ENCODE results near the gene CREB1.
"Not testable (repeated sequence)": the region's sequence is repeated elsewhere in the genome, so short reads cannot be mapped to it uniquely, and the experiment has no call there.

CREB1 gene

DNA sequence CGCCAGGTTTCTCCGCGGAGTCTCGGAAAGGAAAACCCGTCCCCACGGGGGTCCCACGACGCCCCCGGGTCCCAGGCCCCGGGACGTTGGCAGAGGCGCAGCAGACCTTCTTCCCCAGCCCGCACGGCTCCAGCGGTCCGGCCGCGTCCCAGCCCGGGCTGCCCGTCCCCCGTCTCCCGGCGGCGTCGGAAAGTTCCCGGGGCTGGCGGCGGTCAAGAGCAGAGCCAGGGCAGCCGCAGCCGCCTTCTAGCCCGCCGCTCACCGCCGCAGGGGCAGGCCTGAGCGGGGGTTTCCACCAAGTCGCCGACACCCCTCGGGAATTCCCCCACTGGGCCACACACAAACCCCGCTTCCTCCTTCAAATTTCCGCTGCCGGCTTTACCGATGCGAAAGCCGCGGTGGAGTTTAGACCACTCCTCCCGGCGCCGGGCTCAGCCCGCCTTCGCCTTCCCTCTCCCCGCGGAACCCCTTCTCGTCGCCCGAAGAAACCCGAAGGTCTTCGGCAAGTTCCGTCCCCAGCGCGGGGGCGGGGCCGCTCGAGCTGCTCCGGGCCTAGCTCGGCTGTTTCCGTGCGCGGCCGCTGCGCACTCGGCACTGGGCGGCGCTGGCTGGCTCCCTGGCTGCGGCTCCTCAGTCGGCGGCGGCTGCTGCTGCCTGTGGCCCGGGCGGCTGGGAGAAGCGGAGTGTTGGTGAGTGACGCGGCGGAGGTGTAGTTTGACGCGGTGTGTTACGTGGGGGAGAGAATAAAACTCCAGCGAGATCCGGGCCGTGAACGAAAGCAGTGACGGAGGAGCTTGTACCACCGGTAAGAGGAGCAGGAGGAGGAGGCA lies at the start of gene CREB1:
Gene CREB1 (plus strand): TSS at position 633 of the 830 bp plus-strand sequence. CDS start 25,674 bp downstream, outside the sequence.
- DNase-seq (ENCODE audit: insufficient read length, low spot score) (peak; percentile 83), FAIRE-seq (peak; percentile 89)

- DNase-seq (ENCODE audit: insufficient read length, low spot score) (no peak), FAIRE-seq (no peak)
These were observed 49.2 kb upstream of the CREB1 start for GRCh38 chr2:207480521-207481040.

- FAIRE-seq = no peak
- DNase-seq (ENCODE audit: insufficient read length, low spot score) = no peak
These were observed 47.8 kb upstream of the CREB1 start for GRCh38 chr2:207481924-207482323.

DNA sequence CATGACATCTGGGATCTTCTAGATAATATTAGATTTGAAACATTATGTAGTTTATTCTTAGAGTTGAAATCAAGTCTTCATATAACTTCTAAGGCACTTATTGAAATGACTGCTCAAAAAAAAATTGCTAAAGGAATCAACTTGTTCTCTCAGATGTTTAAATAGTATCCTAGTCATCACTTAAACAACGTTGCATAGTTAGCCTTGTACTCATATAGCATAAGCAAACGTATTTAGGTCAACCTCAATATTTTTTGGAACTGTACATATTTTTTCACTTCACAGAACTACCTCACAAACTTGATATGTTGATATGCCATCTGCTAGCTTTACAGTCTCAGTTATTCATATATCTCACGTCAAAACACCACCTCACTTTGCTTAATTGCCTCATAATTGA lies 47.1 kb upstream of the CREB1 start:
- no peak for DNase-seq (ENCODE audit: insufficient read length, low spot score)
- FAIRE-seq = no peak

- FAIRE-seq (no peak), DNase-seq (ENCODE audit: insufficient read length, low spot score) (no peak)
These were observed 46.7 kb upstream of the CREB1 start for GRCh38 chr2:207483066-207483465.

DNA sequence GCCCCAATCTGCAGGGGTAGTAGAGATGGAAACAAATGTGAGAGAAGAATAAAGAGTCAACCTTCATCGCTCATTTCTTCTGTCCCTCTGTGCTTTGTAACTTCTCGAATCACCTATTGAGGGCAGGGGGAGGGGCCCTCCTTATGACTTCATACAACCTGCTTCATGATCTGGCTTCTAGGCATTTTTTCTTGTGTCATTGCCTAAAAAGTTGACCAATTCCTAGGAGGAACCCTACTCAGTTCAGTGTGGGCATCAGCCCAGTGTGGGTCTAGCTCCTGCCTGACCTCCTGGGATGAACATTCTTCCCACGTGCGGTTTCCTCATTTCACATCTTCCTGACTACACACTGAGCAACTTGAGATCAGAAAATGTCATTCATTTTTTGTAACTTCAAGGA lies 46.3 kb upstream of the CREB1 start:
- no peak for DNase-seq (ENCODE audit: insufficient read length, low spot score)

DNA sequence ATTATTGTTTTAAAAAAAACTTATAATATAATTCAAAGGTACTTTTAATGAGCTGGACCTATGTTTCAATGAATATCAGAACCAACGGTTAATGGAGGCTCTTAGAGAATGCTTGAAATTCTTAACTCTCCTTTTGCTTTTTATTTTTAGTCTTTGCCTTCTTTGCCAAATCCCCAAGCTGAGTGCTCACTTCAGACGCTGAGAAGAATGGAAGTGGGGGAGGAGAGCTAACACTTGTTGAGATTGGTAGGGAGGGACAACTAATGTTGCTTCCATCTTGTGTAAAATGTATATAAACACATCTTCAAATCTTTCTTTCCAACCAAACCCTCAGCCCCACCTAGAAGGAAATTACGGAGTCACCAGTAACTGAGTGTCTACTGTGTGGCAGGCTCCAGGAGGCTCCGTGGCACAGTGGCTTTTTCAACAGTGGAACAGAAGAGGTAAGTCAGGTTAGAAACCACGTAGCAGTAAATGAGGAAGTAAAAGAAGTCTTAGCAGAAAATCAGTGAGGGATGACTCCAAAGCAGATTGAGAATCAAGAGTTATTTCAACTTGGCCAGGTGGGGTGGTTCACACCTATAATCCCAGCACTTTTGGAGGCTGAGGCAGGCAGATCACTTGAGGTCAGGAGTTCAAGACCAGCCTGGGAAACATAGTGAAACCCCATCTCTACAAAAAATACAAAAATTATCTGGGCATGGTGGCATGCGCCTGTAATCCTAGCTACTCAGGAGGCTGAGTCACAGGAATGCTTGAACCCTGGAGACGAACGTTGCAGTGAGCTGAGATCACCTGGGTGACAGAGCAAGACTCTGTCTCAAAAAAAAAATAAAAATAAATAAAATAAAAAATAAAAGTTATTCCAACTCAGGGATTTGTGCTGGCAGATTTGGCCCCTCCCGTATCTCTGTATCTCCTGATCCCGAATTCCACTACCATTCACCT lies 45.0 kb upstream of the CREB1 start:
- DNase-seq (ENCODE audit: insufficient read length, low spot score) = no peak
- peak; percentile 11 for FAIRE-seq

More for the DNA sequence above, 46.3 kb upstream of the CREB1 start:
- FAIRE-seq = no peak

DNA sequence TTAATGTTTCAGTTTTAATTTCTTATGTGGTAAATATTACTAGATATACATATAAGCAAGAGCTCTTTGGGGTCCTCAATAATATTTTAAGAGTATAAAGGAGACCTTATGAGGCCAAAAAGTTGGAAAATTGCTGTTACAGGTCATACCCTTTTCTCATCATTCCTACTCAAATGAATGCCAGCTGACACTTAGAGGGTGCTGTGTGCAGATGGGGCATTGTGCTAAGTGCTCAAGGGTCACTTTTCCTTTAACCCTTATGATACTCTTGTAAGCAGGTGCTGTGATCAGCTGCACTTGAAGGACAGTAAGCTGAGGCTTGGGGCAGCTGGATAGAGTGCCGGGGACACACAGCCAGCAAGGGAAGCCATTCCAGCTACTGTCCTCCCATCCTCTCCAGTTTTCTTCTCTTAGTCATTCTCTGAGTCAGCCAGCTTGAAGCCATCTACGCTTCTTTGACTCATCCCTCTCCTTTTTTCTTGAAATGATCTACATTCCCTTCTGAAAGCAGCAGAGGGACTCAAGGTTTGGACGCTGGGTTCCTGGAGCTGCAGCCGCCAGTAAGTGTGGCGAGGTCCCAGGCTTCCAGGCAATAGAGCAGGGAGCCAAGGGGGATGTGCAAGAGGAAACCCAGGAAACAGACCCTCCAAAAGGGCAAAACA lies 42.0 kb upstream of the CREB1 start:
- FAIRE-seq (no peak), DNase-seq (ENCODE audit: insufficient read length, low spot score) (no peak)

GRCh38 chr2:207489251-207489650 lies 40.5 kb upstream of the CREB1 start:
- FAIRE-seq = no peak
- DNase-seq (ENCODE audit: insufficient read length, low spot score) = no peak

- FAIRE-seq = no peak
These were observed 39.3 kb upstream of the CREB1 start for GRCh38 chr2:207490441-207490840.

GRCh38 chr2:207491086-207491485 lies 38.7 kb upstream of the CREB1 start:
- no peak for FAIRE-seq
- DNase-seq (ENCODE audit: insufficient read length, low spot score) = no peak

More at GRCh38 chr2:207490441-207490840, 39.3 kb upstream of the CREB1 start:
- no peak for DNase-seq (ENCODE audit: insufficient read length, low spot score)

GRCh38 chr2:207491956-207492355 lies 37.8 kb upstream of the CREB1 start:
- DNase-seq (ENCODE audit: insufficient read length, low spot score) (no peak), FAIRE-seq (no peak)

- FAIRE-seq (no peak), DNase-seq (ENCODE audit: insufficient read length, low spot score) (no peak)
These were observed 37.3 kb upstream of the CREB1 start for GRCh38 chr2:207492461-207492860.

DNA sequence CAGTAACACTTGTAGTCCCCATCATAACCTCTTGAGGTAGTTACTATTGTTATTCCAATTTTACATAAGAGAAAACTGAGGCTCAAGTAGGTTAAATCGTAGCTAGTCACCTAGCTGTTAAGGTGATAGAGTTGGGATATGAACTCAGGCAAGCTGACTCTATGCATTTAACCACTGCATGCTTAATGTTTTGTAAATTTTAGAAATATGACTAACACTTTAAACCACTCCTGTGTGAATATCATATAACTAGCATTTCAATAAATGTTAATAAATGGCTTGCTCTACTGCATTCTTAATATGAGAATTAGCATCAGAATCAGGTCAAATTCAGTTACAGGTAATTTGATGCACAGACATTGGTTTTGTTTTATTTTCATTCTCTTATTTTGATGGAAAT lies 35.6 kb upstream of the CREB1 start:
- FAIRE-seq (no peak), DNase-seq (ENCODE audit: insufficient read length, low spot score) (no peak)

- DNase-seq (ENCODE audit: insufficient read length, low spot score); FAIRE-seq: not testable (repeated sequence)
These were observed 32.8 kb upstream of the CREB1 start for GRCh38 chr2:207496936-207497335.

DNA sequence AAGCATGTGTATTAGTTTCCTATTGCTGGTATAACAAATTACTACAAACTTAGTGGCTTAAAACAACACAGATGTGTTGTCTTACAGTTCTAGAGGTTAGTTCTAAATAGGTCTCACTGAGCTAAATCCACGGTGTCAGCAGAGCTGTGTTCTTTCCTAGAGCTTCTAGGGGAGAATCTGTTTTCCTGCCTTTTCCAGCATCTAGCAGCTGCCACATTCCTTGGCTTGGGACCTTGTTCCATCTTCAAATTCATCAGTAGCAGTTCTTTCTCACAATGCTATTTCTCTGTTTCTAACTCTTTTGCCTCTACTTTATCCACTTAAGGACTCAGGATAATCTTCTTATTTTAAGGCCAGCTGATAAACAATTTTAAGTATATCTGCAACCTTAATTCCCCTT lies 32.2 kb upstream of the CREB1 start:
- DNase-seq (ENCODE audit: insufficient read length, low spot score) (no peak), FAIRE-seq (no peak)

DNA sequence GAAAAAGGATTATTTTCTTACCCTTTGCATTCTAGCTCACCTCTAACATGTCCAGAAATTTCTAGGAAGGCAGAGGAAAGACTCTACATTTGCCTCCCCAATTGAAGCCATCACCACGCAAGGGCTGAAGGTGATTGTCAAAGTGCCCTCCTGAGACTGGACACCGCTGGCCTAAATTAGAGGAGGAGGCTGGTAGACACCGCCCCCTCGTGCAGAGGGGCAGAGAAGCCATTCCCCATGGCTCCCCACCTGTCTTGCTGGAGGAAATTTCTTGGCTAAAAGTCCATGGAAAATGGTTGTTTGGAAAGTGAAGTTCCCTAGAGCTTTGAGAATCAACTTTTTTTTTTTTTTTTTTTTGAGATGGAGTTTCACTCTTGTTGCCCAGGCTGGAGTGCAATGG lies 31.3 kb upstream of the CREB1 start:
- DNase-seq (ENCODE audit: insufficient read length, low spot score) (no peak), FAIRE-seq (no peak)

GRCh38 chr2:207499114-207499513 lies 30.6 kb upstream of the CREB1 start:
- no peak for FAIRE-seq
- no peak for DNase-seq (ENCODE audit: insufficient read length, low spot score)

GRCh38 chr2:207501802-207502576 lies 27.8 kb upstream of the CREB1 start:
- FAIRE-seq (peak; percentile 72), DNase-seq (ENCODE audit: insufficient read length, low spot score) (no peak)
